ENCODE measurements around the gene ATXN7L1.

GRCh38 chr7:105764506-105764905 lies 111.9 kb downstream of the ATXN7L1 start:
- TF ChIP-seq SP1 (IDR thresholded peaks at IDR 0.05; ENCODE audit: low read depth, low read length) (no peak), CTCF (IDR thresholded peaks at IDR 0.05; ENCODE audit: control extremely low read depth in 1 of 3, insufficient read depth in 1 of 3, low read depth in 1 of 3, low read length in 3 of 3) (no peak), POLR2AphosphoS5 (IDR thresholded peaks at IDR 0.05; ENCODE audit: low read depth, low read length) (no peak), MAX (IDR thresholded peaks at IDR 0.05) (no peak), USF2 (IDR thresholded peaks at IDR 0.05; ENCODE audit: low read length) (no peak)

Data from H1 (cell line).